CD14-positive monocyte (primary cell): ENCODE measurements around the gene HTR2A. TPM values are rescaled to one million over a fixed set of nuclear protein-coding genes. Genes with fewer than 3 reads are reported as not detected.

Experiments
- DNase-seq, 3 donors: peaks; one replicate each; pipeline ENCODE4 v3.0.0-alpha.2; 2011 to 2022
- H2AFZ ChIP-seq: 2 replicates; pipeline ENCODE4 v1.6.0; 2012; ENCODE audit warnings: mild to moderate bottlenecking, low read depth, low read length, inconsistent platforms; ENCODE audit not compliant: insufficient read depth, poor library complexity, severe bottlenecking
- H3K27ac ChIP-seq, 2 donors: 1 replicate in 1 of 2; 2 replicates in 1 of 2; pipeline ENCODE4 v1.5.1; 2012 to 2013; ENCODE audit warnings: low read length in 2 of 2, control low read depth in 1 of 2, inconsistent platforms in 1 of 2, low read depth in 1 of 2, mild to moderate bottlenecking in 1 of 2
- H3K27me3 ChIP-seq, 2 donors: one replicate each; pipeline versions ENCODE4 v1.6.0 to v1.6.1; 2011 to 2013; ENCODE audit warnings: low read length in 2 of 2; ENCODE audit not compliant: control insufficient read depth in 2 of 2, insufficient read depth in 2 of 2
- H3K36me3 ChIP-seq, 2 donors: replicated peaks in 1 of 2; 1 replicate in 1 of 2; 2 replicates in 1 of 2; pipeline versions ENCODE4 v1.5.1 to v1.6.1; 2012 to 2013; ENCODE audit warnings: low read length in 2 of 2, control low read depth in 1 of 2, inconsistent platforms in 1 of 2, mild to moderate bottlenecking in 1 of 2; ENCODE audit not compliant: insufficient read depth in 2 of 2, control insufficient read depth in 1 of 2
- H3K4me1 ChIP-seq, 2 donors: 1 replicate in 1 of 2; 2 replicates in 1 of 2; pipeline versions ENCODE4 v1.5.1 to v1.6.1; 2012 to 2013; ENCODE audit warnings: low read length in 2 of 2, control low read depth in 1 of 2, inconsistent platforms in 1 of 2, mild to moderate bottlenecking in 1 of 2, moderate library complexity in 1 of 2; ENCODE audit not compliant: insufficient read depth in 2 of 2, control insufficient read depth in 1 of 2
- H3K4me2 ChIP-seq: replicated peaks from 2 replicates; pipeline ENCODE3; 2012; ENCODE audit warnings: low read length, moderate library complexity, mild to moderate bottlenecking; ENCODE audit not compliant: poor library complexity, severe bottlenecking; ENCODE audit errors: extremely low read depth
- H3K4me3 ChIP-seq, 3 experiments: fragments of 200-600 bp in 1 of 3; sonication (generic) in 1 of 3; replicated peaks in 1 of 3; 1 replicate in 2 of 3; 2 replicates in 1 of 3; pipeline ENCODE4 v1.5.1; 2011 to 2013; ENCODE audit warnings: low read length in 3 of 3, mild to moderate bottlenecking in 3 of 3, control low read depth in 2 of 3, low read depth in 2 of 3, inconsistent platforms in 1 of 3, moderate library complexity in 1 of 3
- H3K79me2 ChIP-seq: 2 replicates; pipeline ENCODE4 v1.6.0; 2012; ENCODE audit warnings: mild to moderate bottlenecking, control low read depth, inconsistent platforms, low read length, moderate library complexity; ENCODE audit not compliant: insufficient read depth
- H3K9ac ChIP-seq: 2 replicates; pipeline ENCODE4 v1.6.0; 2017; ENCODE audit warnings: low read length, mild to moderate bottlenecking; ENCODE audit not compliant: insufficient read depth, poor library complexity, severe bottlenecking
- H3K9me3 ChIP-seq, 2 donors: replicated peaks in 1 of 2; 1 replicate in 1 of 2; 2 replicates in 1 of 2; pipeline versions ENCODE4 v1.5.1 to v1.6.1; 2012 to 2013; ENCODE audit warnings: low read length in 2 of 2, control low read depth in 1 of 2; ENCODE audit not compliant: control insufficient read depth in 1 of 2, insufficient read depth in 1 of 2
- H4K20me1 ChIP-seq: 2 replicates; pipeline ENCODE4 v1.6.0; 2012; ENCODE audit warnings: mild to moderate bottlenecking, low read length, control low read depth, moderate library complexity; ENCODE audit not compliant: insufficient read depth
- H3K27ac Mint-ChIP-seq, 7 donors: one replicate each; pipeline ENCODE4 v1.8.0; 2020; ENCODE audit warnings: mild to moderate bottlenecking in 7 of 7, mixed read lengths in 7 of 7, moderate library complexity in 6 of 7, inconsistent platforms in 2 of 7
- H3K27me3 Mint-ChIP-seq, 3 donors: one replicate each; pipeline ENCODE4 v1.8.0; 2021 to 2022; ENCODE audit warnings: low read depth in 3 of 3, mild to moderate bottlenecking in 3 of 3, mixed read lengths in 3 of 3, moderate library complexity in 3 of 3, inconsistent platforms in 1 of 3
- H3K36me3 Mint-ChIP-seq, 2 donors: one replicate each; pipeline ENCODE4 v1.8.0; 2020; ENCODE audit warnings: mixed read lengths in 2 of 2, inconsistent platforms in 1 of 2, mild to moderate bottlenecking in 1 of 2
- H3K4me1 Mint-ChIP-seq: one replicate; pipeline ENCODE4 v1.8.0; 2020; ENCODE audit warnings: mild to moderate bottlenecking, mixed read lengths
- H3K4me3 Mint-ChIP-seq, 2 donors: one replicate each; pipeline ENCODE4 v1.8.0; 2020; ENCODE audit warnings: mild to moderate bottlenecking in 2 of 2, mixed read lengths in 2 of 2, moderate library complexity in 1 of 2
- H3K9me3 Mint-ChIP-seq, 7 donors: one replicate each; pipeline ENCODE4 v1.8.0; 2020 to 2022; ENCODE audit warnings: mixed read lengths in 7 of 7, mild to moderate bottlenecking in 6 of 7, moderate library complexity in 6 of 7, inconsistent platforms in 2 of 7
- WGBS: methylation state at CpG from one replicate; pipeline ENCODE4 v1.1.5; 2013; ENCODE audit warnings: missing lambda C conversion rate; ENCODE audit not compliant: insufficient coverage; 5-methylcytosine and 5-hydroxymethylcytosine counted together
- intact Hi-C, 2 donors: fragments of 100-400 bp; cut with micrococcal nuclease; formaldehyde crosslinking; loops; one replicate each; pipeline versions ENCODE4 v1.15.0 to v1.15.1; 2023
- polyA plus RNA-seq, 3 donors: library from polyadenylated mRNA; depleted of rRNA in 1 of 3; unstranded in 2 of 3; stranded (reverse) in 1 of 3; fragments of 300-500 nt in 2 of 3; fragments of >200 nt in 1 of 3; fragmentation: Illumina TruSeq in 2 of 3; gene quantifications; 1 replicate in 2 of 3; 2 replicates in 1 of 3; pipeline ENCODE4 v1.2.3, GENCODE V29; 2012 to 2021
- TF ChIP-seq, protein P1 (sequence below): fragments of 200-600 bp; IDR thresholded peaks from one replicate; pipeline ENCODE4 v1.8.0; 2022; ENCODE audit warnings: antibody characterized with exemption, mild to moderate bottlenecking

The HTR2A gene
- polyA plus RNA-seq, 3 donors = not detected

DNA sequence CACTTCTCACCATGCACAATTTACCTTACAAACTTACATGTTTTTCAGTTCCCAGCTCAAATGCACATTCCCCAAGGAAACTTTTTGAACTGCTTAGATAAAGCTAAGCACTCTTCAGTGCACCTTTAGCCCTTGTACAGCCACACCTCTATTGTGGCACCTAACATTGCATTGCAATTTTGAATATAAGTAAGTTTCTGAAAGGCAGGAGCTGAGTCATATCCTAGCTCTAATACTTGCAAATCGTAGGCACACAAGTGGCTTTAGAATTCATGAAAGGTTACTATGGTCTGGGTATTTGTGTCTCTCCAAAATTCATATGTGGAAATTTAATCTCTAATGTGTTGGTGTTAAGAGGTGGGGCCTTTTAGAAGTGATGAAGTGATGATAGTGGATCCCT, 95.0 kb downstream of the HTR2A start:
- Histone ChIP-seq H3K9ac (no peak overlapping the region), H3K4me1 (peaks cover 5 to 9% of the 10 kb centered on the region in 2 donors), H3K36me3 (no peaks in the 10 kb centered on the region), H4K20me1 (no peaks in the 10 kb centered on the region), H3K4me3 (no peak overlapping the region), H3K27me3 (no peaks in the 10 kb centered on the region), H3K9me3 (peaks cover 9% of the 10 kb centered on the region in 2 donors), H3K4me2 (no peak overlapping the region), H2AFZ (no peak overlapping the region), H3K79me2 (no peaks in the 10 kb centered on the region), H3K27ac (no peak overlapping the region)
- Mint-ChIP-seq H3K36me3 (no peaks in the 10 kb centered on the region), H3K9me3 (peaks cover 8 to 19% (median 15%) of the 10 kb centered on the region in 7 donors), H3K27ac (no peak overlapping the region), H3K4me3 (no peak overlapping the region), H3K27me3 (peaks cover 1 to 3% (median 2%) of the 10 kb centered on the region in 3 donors), H3K4me1 (peaks cover 11% of the 10 kb centered on the region)
- TF ChIP-seq, protein P1, sequence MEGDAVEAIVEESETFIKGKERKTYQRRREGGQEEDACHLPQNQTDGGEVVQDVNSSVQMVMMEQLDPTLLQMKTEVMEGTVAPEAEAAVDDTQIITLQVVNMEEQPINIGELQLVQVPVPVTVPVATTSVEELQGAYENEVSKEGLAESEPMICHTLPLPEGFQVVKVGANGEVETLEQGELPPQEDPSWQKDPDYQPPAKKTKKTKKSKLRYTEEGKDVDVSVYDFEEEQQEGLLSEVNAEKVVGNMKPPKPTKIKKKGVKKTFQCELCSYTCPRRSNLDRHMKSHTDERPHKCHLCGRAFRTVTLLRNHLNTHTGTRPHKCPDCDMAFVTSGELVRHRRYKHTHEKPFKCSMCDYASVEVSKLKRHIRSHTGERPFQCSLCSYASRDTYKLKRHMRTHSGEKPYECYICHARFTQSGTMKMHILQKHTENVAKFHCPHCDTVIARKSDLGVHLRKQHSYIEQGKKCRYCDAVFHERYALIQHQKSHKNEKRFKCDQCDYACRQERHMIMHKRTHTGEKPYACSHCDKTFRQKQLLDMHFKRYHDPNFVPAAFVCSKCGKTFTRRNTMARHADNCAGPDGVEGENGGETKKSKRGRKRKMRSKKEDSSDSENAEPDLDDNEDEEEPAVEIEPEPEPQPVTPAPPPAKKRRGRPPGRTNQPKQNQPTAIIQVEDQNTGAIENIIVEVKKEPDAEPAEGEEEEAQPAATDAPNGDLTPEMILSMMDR = no peak
- WGBS = 50% methylated on average over 1 of the region's 1 CpG
- intact Hi-C loops = no loop called here
- no peak for DNase-seq

DNA sequence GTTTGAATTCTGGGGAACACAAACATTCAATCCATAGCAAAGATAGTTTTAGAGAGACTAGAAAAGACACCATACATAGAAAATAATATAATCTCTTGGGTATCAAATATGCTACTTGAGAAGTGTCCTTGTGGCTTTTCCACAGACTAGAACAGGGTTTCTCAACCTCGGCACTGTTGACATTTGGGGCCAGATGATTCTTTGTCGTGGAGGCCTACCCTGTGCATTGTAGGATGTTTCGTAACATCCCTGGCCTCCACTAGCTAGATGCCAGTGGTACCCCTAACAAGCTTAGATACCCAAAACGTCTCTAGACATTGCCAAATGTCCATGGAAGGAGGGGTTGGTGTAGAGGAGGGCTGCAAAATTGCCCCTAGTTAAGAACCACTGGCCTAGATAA, 97.7 kb downstream of the HTR2A start:
- H3K9me3 Mint-ChIP-seq = peaks cover 0 to 4% (median under 1%) of the 10 kb centered on the region in 7 donors
- Histone ChIP-seq H3K36me3 (no peaks in the 10 kb centered on the region), H3K4me1 (peaks cover 15 to 20% of the 10 kb centered on the region in 2 donors), H3K27ac (no peak overlapping the region), H3K4me2 (no peak overlapping the region), H2AFZ (peak overlapping the region; percentile 21), H3K4me3 (no peak overlapping the region), H3K27me3 (no peaks in the 10 kb centered on the region), H4K20me1 (no peaks in the 10 kb centered on the region), H3K79me2 (peaks cover 26% of the 10 kb centered on the region), H3K9me3 (no peaks in the 10 kb centered on the region), H3K9ac (no peak overlapping the region)
- DNase-seq = no peak
- no peak overlapping the region for H3K27ac Mint-ChIP-seq
- peaks cover 0 to 2% (median 1%) of the 10 kb centered on the region in 3 donors for H3K27me3 Mint-ChIP-seq
- 40% methylated on average over 1 of the region's 4 CpGs for WGBS
- intact Hi-C loops = no loop called here
- H3K4me3 Mint-ChIP-seq = no peak overlapping the region
- peaks cover 32% of the 10 kb centered on the region for H3K4me1 Mint-ChIP-seq
- TF ChIP-seq, protein P1 = no peak
- H3K36me3 Mint-ChIP-seq = peaks cover 0 to 5% of the 10 kb centered on the region in 2 donors
